Stimulated activated CD8-positive, alpha-beta memory T cell treated with anti-CD3 and anti-CD28 coated beads, Interleukin-15, amount 100 ng/mL, for 1 hour (primary cell): ENCODE data around the gene LAMA1.

Experiments
- DNase-seq: peaks from one replicate; pipeline ENCODE4 v3.0.0-alpha.2; 2020; ENCODE audit warnings: low read depth

LAMA1 gene

DNA sequence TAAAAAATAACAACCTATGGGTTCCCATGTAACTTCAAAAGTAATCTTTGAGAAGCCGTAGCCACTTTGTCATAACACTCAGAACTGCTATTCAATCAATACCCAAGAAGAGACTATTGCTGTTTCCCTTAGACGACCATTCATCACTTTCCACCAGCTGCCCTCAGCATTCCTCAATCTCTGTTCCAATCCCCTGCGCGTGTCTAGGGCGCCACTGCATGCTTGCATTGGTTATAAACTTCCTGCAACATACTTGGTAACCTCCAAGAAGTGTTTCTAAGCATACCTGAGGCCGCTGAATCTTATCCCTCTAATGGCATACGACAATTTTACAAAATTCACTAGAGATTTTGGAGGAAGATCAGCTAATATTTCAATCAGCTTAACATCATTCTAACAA, 134.2 kb downstream of the LAMA1 start:
- DNase-seq, result no peak

DNA sequence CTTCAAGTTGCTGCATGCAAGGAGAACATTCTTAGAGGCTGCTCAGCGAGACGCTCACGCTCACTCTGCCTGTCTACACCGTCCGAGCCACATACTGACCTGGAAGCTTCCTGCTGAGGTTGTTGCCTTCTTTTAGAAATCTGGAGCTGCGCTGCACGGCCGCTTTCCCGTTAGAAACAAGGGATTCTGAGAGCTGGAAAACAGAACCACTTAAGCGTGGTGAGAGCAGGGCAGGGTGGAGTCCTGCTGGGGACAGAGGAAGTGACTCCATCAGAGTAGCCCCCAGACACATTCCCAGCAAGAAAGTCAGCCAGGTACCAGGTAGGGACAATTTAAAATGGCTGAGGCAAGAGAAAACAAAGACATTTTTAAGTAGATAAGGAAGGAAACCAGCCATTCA, 135.2 kb downstream of the LAMA1 start:
- no peak for DNase-seq

DNA sequence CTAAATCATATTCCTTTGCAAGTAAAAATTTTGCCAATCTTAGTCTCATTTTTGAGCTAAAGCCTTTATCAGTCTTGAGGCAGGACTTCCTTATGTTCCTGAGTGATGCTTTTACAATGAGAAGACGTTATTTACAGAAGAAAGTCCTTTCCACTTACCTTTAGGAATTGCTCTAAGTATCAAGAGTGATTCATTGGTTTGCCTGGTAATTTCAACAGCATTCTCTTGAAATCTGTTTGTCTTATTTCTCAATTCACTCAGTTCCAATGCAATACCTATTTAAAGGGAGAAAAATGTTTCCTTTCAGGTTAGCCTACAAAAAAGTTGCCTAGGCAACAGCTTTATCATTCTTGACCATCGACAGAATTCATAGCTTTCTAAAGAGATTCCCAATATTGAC, 137.2 kb downstream of the LAMA1 start:
- no peak for DNase-seq

DNA sequence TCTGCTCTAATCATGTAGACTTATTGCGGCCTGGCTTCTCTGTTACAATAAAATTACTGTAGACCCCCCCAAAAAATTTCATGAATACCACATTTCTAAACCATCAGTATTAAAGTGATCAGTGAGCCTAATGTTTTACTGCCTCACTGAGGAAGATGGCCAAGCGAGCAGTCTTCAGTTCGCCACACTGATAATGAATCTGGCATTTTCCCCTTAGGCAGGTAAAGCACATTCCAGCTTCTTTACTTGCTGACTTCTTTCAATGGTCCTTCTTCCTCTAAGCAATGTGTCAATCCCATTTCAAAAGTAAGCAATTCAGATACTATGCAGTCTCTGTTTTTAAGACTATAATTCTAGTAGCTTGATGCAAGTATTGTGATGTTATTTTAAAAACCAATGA, 137.6 kb downstream of the LAMA1 start:
- DNase-seq, result no peak

GRCh38 chr18:6976935-6977334, 140.7 kb downstream of the LAMA1 start:
- DNase-seq, result no peak

- DNase-seq, result no peak
These were observed 142.5 kb downstream of the LAMA1 start for GRCh38 chr18:6975084-6975483.

GRCh38 chr18:6971823-6972478, 145.6 kb downstream of the LAMA1 start:
- no peak for DNase-seq

DNA sequence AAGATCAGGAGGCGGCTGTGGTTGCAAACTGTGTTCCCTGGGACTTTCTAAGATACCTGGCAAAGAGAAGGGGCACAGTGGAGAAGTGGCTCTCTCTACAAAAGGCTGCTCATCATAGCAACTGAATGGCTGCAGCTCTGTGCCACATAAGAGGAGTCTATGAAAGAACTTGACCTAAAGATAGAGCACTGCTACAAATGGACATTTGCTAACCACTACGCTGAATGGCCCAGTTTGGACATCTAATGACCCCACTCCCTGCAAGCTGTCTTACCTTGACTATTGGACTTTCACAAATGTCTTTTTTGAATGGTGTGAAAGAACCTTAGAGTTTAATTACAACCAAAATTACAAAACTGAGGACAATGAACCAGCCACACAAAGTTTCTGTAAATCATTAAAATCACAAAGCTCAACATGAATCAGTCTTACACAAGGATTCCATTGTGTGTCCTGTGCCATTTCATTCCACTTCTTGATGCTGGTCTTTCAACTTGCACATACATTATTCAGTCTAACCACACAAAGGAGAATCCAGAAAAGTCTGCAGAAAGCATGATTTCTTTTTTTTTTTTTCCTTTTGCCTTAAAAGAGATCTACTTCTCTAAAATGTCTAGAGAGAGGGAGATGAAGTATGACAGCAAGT, 154.0 kb downstream of the LAMA1 start:
- no peak for DNase-seq

GRCh38 chr18:6962571-6963451, 154.8 kb downstream of the LAMA1 start:
- no peak for DNase-seq

DNA sequence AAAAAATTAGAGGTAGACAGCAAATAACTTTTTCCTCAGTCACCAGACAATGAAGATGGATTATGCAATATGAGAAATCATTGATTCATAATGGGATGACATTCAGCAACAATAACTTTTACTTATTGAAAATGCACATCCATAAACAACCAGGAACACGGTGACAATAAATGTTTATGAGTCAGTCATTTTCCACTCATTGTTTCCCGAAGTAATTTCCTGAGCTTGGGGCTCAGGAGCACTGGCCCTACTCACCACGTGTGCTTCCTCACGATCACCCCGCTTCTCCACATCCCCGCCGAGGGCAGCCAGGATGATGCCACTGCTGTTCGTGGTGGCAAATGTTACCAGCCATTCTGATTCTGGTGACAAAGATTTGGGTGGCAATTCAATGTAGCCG, 156.3 kb downstream of the LAMA1 start:
- no peak for DNase-seq

GRCh38 chr18:6960656-6961055, 156.9 kb downstream of the LAMA1 start:
- no peak for DNase-seq

DNA sequence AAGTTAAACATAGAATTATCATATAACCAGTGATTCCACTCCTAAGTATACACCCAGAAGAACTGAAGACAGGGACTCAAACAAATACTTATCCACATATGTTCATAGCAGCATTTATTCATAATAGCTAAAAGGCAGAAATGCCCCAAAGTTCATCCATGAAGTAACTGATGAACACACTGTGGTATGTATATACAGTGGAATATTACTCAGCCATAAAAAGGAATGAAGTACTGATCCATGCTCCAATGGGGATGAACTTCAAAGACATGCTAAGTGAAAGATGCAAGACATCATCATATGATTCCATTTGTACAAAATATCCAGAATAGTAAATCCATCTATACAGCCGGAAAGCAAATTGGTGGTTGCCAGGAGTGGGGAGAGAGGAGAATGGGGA, 157.5 kb downstream of the LAMA1 start:
- DNase-seq, result no peak

GRCh38 chr18:6959110-6959509, 158.5 kb downstream of the LAMA1 start:
- DNase-seq, result no peak

- DNase-seq, result no peak
These were observed 160.6 kb downstream of the LAMA1 start for GRCh38 chr18:6956999-6957398.

- DNase-seq, result no peak
These were observed 161.1 kb downstream of the LAMA1 start for GRCh38 chr18:6956495-6956894.

DNA sequence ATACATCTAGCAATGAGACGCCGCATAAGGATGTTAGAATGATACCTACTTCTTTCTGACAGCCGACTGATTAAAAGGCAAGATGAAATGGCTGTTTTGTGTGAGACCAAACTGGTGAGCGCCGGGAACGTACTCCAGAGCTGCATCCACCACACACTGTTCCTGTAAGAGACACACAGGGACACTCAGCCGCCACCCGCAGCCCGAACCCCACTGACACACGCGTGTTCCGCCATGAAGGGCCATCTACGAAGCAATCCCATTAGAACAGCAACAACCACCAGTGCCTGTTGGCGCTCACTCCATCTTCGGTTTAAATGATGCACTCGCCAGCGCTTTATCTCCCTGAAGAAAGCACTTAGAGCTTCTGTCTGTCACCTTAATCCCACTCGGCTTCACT, 162.3 kb downstream of the LAMA1 start:
- DNase-seq, result no peak

DNA sequence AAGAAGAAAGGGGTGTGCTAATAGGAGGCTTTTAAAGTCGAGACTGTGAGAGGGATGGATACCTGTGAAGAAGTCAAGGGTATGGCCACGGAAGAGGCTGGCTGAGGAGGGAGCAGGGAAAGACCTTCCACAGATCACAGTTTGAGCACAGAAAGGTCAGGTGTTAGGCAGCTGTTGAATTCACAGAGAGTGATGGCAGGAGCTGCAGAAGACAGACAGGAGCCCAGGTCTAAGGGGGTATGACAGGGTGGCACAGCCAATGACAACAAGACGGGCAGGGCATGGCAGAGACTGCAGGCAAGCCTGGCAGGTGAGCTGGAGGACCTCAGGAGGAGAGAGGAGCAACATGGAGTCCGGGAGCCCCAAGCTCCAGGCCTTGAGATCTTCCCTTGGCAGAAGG, 163.1 kb downstream of the LAMA1 start:
- DNase-seq, result no peak

DNA sequence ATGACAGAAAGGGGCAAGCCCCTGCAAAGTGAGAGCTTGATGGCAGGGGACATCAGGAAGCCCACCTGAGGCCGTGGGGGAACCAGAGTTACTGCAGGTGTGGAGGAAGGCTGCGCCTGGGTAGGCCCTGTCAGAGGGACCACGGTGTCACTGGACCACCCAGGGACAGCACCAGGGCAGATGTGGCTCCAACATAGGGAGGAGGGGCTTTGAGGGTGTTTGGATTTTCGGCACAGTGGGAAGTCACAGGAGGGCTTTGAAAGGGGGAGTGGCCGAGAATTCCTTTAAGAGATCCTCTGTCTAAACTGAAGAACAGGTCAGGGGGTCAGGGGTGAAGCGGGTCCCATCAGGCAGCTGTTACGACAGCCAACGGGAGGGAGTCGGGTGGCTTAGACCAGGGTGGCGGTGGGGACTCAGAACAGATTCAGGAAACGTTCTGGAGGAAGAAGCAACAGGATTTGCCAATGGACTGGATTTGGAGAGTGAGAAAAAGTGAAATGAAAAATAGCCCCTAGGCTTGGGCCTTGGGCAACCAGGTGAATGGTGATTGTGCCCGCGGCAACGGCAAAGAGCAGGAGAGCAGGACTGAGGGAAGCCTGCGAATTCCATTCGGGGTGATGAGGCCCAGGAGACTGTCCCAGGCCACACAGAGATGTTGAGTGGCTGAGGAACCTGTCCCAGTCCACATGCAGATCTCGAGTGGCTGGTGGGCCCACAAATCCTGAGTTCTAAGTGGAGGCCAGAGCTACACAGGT, 166.1 kb downstream of the LAMA1 start:
- DNase-seq, result no peak

- DNase-seq, result no peak
These were observed 167.0 kb downstream of the LAMA1 start for GRCh38 chr18:6950641-6951040.

- DNase-seq, result no peak
These were observed 167.6 kb downstream of the LAMA1 start for GRCh38 chr18:6949800-6950586.

GRCh38 chr18:6948281-6949055, 169.1 kb downstream of the LAMA1 start:
- no peak for DNase-seq
